ENCODE data around the gene PCDH9.
"Not testable (repeated sequence)": the region's sequence is repeated elsewhere in the genome, so short reads cannot be mapped to it uniquely, and the experiment has no call there.

Gene PCDH9

DNA sequence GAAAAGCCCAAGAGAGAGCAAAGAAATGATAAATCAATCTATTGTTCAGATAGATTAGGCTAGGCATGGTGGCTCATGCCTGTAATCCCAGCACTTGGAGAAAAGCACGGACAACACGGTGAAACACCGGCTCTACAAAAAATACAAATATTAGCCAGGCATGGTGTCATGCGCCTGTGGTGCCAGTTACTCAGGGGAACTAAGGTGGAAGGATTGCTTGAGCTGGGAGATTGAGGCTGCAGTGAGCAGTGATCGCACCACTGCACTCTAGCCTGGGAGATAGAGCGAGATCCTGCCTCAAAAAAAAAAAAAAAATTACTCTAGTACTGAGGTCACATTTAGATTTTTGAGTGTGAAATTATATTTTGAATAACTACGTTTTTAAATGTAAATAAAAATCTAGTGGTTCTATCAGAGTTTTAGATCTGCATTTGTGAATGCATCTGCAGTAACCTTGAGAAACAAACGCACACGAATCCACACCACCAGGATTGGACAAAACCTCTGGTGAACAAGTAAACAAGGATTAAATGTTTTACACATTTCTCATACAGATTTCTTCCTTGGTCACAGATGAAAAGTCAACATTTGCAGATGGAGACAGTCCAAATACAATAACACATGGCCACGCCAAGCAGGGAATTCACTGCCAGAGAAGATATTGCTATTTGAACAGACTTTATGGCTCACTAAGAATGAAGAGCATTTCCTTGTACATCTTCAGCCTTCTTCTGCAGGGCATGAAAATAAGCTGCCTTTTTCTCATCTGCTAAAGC, 917.6 kb downstream of the PCDH9 start:
- DNase-seq, result no peak

DNA sequence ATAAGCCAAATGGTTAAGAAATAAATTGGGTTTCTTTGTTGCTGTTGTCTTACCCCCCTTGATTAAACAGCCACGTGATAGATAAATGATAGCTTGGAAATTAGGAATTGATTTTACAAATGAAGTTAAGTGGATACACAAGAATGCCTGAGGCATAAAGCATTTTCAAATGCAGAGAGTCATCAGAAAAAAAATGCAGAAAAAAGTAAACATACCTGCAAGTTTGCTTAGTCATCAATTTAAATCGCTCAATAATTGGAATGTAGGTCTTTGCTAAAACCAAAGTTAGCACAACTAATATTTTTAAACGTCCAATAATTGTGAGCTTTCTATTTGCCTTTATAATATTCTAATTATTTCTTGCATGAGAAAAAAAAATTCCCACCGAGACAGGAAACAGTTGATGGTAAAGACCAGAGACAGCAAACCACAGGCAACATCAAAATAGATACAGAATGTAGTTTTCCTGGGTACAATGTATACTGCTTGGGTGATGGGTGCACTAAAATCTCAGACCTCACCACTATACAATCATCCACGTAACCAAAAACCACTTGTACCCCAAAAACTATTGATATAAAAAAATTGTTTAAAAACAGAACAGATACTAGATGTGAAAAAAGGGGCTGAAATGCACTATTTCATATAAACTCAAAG, 924.0 kb downstream of the PCDH9 start:
- no peak for DNase-seq

DNA sequence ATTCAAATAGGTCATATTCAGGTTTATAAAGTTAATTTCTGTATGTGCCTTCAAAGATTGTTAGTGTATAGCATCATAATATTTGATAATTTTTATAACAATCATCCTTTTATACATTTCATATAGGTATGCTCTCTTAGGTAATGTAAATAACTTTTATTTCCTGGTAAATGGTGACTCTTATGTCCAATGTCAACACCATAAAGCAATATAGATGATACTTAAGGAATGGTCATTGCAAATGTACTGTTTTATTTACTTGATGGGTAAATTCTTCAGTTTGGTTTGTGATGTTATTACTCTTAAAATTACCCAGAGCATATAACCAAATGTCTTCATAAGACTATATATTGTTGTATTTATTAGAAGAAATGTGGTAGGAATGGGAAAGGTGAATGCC, 928.7 kb downstream of the PCDH9 start:
- DNase-seq, result no peak

DNA sequence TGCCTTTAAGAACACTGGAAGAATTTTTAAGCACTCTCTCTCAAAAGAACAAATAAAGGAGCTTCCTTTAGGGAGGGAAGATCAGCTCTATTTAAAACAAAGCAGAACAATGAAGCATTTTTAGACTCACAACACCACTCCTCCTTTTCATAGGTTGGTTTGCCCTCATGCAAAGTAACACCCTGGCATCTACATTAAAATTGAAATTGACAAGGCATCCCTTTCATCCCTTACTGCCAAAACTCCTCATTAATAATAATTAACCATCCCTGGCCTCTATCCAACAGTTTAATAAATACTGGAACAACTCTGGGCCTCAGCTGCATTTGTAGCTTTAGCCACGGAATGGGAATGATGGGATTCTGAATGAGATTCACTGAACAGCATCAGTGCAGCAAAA, 929.1 kb downstream of the PCDH9 start:
- no peak for DNase-seq

DNA sequence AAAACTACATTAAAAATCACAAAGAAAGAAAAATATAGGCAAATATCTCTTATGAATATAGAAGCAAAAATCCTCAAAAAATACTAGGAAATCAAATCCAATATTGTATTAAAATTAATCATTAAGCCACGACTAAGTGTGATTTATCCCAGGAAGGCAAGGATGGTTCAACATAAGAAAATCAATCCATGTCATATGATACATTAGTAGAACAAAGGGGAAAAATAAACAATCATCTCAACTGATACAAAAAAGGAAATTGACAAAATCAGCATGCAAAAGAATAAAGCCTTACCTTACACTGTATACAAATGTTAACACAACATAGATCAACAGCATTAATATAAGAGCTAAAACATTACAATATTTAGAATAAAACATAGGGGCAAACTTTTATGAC, 933.3 kb downstream of the PCDH9 start:
- no peak for DNase-seq

DNA sequence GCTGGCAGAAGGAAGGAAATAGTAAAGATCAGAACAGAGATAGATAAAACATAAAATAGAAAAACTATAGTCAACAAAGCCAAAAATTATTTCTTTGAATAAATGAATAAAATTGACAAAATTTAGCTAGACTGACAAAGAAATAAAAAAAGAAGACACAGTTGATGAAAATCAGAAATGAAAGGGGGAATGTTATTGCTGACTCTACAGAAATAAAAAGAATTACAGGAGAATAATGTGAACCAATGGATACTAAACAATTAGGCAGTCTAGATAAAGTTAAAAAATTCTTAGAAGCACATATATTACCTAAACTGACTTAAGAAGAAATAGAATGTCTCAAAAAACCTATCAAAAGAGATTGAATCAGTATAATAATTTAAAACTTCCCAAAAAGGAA, 933.8 kb downstream of the PCDH9 start:
- DNase-seq, result no peak

DNA sequence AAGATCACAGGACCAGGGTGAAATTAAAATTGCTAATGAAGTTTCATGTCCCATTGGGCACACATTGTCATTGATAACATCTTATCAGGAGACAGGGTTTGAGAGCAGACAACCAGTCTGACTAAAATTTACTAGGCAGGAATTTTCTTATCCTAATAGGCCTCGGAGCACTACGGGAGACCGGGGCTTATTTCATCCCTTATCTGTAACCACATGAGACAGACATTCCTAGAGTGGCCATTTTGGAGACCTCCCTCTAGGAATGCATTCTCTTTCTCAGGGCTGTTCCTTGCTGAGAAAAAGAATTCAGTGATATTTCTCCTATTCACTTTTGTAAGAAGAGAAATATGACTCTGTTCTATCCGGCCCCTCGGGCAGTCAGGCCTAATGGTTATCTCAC, 943.3 kb downstream of the PCDH9 start:
- DNase-seq, result not testable (repeated sequence)

DNA sequence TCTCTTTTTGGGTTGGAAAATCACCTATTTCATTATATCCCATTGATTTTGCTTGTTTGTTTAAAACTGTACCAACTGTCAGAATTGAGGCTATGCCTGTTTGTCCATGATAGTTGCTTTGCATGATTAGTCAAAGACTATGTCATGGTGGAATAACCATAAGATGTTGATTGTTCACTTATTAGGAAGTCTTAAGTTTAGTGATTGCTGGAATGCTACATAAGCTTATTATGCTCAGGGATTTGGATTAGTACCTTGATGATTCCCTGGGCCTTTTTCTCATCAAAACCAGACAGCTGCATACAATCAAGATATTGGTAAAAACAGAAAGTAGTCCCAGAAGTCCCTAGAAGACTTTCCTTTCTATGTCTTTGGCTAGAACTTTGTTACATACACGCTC, 954.7 kb downstream of the PCDH9 start:
- no peak for DNase-seq

DNA sequence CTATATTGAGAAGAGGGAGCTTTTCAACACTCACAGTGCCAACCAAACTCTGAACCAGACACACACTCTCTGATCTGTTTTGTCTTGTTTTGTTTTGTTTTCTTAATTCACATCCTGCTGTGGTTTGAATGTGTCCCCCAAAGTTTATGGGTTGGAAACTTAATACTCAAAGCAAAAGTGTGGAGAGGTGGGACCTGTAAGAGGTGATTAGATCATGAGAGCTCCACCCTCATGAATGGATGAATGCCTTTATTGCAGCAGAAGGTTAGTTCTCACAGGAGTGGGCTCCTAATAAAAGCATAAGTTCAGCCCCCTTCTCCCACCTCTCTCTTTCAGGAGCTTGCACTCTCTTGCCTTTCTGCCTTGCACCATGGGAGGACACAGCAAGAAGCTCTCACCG, 957.1 kb downstream of the PCDH9 start:
- no peak for DNase-seq

DNA sequence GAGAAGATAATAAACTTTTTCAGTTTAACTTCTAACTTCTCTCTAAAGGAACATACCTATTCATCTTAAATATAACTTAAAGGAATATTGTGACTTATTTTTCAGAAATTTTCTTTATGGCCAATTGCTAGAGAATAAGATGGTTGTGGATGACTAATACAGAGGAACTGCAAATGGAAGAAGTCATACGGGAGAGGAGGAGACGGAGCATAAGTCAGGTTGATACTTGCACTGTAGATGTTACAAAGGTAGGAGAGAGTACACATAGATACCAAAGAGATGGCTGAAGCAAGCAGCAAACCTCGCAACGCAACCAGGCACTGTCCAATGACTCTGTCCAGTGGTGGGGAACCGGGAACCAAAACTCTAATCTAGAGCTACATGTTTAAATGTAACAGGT, 963.4 kb downstream of the PCDH9 start:
- DNase-seq, result no peak

DNA sequence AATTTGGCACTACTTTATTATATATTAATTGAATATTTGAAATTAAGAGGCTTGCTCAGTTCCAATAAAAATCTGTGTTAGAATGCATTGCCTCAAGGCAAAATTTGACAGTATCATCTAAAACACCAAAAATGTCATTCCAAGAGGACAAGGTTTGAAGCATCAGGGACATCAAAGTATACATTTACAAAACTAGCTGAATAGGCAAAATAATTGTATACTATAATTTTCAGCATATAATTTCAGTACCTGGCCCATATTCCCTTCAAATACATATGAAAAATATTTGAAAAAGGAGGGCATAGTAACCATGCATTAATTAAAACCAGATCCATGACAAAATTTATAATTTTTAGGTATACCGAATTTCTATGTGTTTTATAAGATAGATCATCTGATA, 963.8 kb downstream of the PCDH9 start:
- no peak for DNase-seq

DNA sequence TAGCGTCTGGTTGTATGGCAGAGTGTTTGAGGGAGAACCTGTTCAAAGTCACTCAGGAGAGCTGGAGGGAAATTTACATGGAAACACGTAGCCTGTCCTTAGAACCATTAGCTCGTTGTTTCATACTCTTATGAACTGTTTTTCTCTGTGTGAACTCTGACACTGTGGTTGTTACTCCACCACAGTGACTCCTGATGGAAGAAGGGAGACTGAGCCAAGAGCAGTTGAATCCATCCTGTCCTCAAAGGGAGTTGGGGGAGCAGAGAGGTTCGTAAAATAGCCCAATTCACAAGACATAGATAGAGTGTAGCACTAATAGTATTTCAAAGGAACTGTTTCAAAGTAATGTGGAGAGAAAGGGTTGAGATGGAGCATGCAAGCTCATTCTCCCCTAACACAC, 964.8 kb downstream of the PCDH9 start:
- no peak for DNase-seq

DNA sequence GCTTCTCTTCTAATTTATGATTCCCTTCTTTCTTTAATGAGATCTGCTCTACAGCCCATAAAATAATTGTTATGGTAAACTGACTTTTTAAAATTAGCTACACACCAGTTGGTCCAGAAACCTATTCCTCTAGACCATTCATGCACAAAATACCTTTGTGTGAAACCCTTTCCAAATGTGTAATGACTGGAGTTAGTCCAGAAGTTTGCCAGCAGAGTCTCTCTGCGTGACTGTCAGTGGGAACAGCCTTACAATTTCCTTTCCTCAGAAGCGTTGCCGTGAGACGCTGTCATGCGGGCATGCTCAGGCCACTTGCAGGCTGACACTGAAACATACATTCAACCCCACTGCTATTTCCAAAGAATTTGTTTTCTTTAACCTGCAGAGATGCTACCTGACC, 965.2 kb downstream of the PCDH9 start:
- no peak for DNase-seq

DNA sequence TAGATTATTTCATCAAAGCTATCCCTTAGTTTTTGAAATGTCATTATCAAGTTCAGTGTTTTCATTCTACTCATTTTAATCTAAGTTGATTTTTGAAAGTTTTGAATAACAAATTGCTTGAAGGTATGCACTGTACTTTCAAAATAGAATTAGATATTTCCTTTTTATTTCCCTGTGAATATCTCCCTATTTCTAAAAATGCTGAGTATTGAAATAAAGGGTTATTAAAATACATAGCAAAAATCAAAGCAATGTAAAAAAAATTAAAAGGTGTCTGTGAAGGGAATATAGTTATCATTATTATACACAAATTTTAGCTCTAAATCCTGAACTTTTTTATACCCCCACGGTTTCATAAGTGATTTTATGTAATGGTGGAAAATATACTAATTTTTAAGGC, 967.8 kb downstream of the PCDH9 start:
- DNase-seq, result no peak

DNA sequence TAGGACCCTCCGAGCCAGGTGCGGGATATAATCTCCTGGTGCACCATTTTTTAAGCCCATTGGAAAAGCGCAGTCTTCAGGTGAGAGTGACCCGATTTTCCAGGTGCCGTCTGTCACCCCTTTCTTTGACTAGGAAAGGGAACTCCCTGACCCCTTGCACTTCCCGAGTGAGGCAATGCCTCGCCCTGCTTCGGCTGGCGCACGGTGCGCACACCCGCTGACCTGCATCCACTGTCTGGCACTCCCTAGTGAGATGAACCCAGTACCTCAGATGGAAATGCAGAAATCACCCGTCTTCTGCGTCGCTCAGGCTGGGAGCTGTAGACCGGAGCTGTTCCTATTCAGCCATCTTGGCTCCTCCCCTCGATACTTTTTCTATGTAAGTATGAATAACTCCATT, 970.7 kb downstream of the PCDH9 start:
- DNase-seq, result not testable (repeated sequence)
